ENCODE data around the gene TSN.

DNA sequence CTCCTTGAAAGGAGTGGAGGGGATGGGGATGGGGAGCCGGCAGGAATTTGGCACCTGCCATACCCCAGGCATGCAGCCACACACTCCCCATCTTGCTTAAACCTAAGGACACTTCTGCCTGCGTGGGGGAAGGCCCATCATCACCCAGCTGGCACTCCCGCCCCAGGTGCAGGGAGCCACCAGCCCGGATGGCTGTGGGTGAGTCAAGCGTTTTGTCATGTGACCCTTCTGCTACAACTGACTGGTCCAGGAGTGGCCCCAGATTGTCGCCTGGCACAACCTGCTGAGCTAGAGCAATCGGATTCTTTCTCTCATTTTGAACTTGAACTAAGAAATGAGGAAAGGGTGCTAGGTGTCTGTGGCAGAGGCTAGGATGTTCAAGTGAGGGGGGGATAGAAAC lies 61.3 kb downstream of the TSN start:
- TF ChIP-seq, protein P1, sequence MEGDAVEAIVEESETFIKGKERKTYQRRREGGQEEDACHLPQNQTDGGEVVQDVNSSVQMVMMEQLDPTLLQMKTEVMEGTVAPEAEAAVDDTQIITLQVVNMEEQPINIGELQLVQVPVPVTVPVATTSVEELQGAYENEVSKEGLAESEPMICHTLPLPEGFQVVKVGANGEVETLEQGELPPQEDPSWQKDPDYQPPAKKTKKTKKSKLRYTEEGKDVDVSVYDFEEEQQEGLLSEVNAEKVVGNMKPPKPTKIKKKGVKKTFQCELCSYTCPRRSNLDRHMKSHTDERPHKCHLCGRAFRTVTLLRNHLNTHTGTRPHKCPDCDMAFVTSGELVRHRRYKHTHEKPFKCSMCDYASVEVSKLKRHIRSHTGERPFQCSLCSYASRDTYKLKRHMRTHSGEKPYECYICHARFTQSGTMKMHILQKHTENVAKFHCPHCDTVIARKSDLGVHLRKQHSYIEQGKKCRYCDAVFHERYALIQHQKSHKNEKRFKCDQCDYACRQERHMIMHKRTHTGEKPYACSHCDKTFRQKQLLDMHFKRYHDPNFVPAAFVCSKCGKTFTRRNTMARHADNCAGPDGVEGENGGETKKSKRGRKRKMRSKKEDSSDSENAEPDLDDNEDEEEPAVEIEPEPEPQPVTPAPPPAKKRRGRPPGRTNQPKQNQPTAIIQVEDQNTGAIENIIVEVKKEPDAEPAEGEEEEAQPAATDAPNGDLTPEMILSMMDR (IDR thresholded peaks at IDR 0.05; ENCODE audit: poor library complexity, severe bottlenecking) = no peak
- no peak for TF ChIP-seq EZH2 (IDR thresholded peaks at IDR 0.05; ENCODE audit: borderline replicate concordance, insufficient read depth, low read length, poor library complexity, severe bottlenecking)
- TF ChIP-seq, protein P2, sequence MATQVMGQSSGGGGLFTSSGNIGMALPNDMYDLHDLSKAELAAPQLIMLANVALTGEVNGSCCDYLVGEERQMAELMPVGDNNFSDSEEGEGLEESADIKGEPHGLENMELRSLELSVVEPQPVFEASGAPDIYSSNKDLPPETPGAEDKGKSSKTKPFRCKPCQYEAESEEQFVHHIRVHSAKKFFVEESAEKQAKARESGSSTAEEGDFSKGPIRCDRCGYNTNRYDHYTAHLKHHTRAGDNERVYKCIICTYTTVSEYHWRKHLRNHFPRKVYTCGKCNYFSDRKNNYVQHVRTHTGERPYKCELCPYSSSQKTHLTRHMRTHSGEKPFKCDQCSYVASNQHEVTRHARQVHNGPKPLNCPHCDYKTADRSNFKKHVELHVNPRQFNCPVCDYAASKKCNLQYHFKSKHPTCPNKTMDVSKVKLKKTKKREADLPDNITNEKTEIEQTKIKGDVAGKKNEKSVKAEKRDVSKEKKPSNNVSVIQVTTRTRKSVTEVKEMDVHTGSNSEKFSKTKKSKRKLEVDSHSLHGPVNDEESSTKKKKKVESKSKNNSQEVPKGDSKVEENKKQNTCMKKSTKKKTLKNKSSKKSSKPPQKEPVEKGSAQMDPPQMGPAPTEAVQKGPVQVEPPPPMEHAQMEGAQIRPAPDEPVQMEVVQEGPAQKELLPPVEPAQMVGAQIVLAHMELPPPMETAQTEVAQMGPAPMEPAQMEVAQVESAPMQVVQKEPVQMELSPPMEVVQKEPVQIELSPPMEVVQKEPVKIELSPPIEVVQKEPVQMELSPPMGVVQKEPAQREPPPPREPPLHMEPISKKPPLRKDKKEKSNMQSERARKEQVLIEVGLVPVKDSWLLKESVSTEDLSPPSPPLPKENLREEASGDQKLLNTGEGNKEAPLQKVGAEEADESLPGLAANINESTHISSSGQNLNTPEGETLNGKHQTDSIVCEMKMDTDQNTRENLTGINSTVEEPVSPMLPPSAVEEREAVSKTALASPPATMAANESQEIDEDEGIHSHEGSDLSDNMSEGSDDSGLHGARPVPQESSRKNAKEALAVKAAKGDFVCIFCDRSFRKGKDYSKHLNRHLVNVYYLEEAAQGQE (IDR thresholded peaks at IDR 0.05; ENCODE audit: borderline replicate concordance) = no peak
- no peak for TF ChIP-seq POLR2AphosphoS5 (IDR thresholded peaks at IDR 0.05)
- no peak for TF ChIP-seq TAF1 (IDR thresholded peaks at IDR 0.05; ENCODE audit: low read depth)
- TF ChIP-seq RAD21 (conservative IDR thresholded peaks at IDR 0.05) = no peak
